GM18498 (cell line): Measurements from ENCODE around the gene KLK5.

Source experiments
- ATAC-seq: cut with Tn5 transposase; IDR thresholded peaks from one replicate; pipeline ENCODE4 v1.9.1; 2021; ENCODE audit warnings: mild to moderate bottlenecking, moderate library complexity; ENCODE audit not compliant: unreplicated experiment

The KLK5 gene

DNA sequence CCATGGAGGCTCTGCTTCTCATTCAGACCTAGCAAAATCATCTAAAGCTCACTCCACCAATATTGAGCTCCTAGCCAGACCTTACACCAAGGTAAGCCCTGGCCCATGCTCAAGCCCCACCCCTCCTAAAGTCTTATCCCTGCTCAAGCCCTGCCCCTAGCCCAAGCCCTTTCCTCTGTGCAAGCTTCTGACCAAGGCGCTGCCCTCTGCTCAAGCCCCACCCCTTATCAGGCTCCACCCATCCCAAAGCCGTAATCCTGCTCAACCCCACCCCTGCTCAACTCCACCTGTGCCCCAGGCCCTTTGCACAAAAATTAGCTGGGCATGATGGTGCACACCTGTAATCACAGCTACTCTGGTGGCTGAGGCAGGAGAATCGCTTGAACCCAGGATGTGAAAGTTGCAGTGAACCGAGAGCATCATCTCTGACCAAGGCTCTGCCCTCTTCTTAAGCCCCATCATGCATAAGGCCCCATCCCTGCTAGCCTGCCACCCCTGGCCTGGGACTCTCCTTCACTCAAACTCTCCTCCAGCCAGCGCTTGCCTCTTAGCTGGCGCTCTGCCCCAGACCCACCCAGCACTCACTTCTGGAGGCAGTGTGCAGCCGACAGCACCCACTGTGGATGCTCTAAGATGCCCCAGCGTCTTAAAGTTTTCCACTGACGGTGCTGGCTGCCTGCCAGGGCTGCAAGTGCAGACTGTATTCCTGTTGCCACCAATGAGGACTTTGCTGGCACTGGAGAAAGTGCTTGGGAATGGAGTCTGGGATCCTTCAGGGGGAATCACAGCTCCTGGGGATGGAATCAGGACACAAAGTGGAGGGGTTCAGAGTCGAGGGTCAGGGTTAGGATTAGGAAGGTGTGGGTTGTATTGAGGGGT is 58.1 kb downstream of the KLK5 start:
- no peak for ATAC-seq
